Uterus (tissue), 2 donors: ENCODE results near the gene ITGB5.

ENCODE experiments used
- CTCF ChIP-seq, 4 experiments: fragments of 200-600 bp in 2 of 4; fragments of 450-650 bp in 2 of 4; sonication (generic) in 2 of 4; IDR thresholded peaks; one replicate each; pipeline ENCODE4 v1.5.1; 2016 to 2019; ENCODE audit warnings: antibody characterized with exemption in 4 of 4, mild to moderate bottlenecking in 2 of 4, moderate library complexity in 1 of 4
- POLR2A ChIP-seq, 2 donors: fragments of 450-650 bp; IDR thresholded peaks; one replicate each; pipeline ENCODE4 v1.6.1; 2016; ENCODE audit warnings: antibody characterized with exemption in 2 of 2, mild to moderate bottlenecking in 1 of 2, moderate library complexity in 1 of 2

- TF ChIP-seq CTCF (IDR thresholded peaks at IDR 0.05) (no peak), POLR2A (IDR thresholded peaks at IDR 0.05) (no peak)
Observed at GRCh38 chr3:124780356-124780755, 106.8 kb downstream of the ITGB5 start.
